Activated CD4-positive, alpha-beta memory T cell treated with anti-CD3 and anti-CD28 coated beads for 36 hours (primary cell): ENCODE data around the gene LZIC. TPM values are rescaled to one million over a fixed set of nuclear protein-coding genes. Genes with fewer than 3 reads are reported as not detected.
A peak's percentile ranks its signal among the peaks of the same experiment; 100 is the strongest.
"Not testable (repeated sequence)": the region's sequence is repeated elsewhere in the genome, so short reads cannot be mapped to it uniquely, and the experiment has no call there.

Source experiments
- CTCF ChIA-PET: fragments of 350-600 bp; sonication (Branson Sonifier 250); formaldehyde crosslinking; loops from one replicate; lab custom pipeline; 2021; ENCODE audit warnings: antibody characterized with exemption, inconsistent platforms; lab: Charles Lee
- POLR2A ChIA-PET: fragments of 350-600 bp; sonication (Branson Sonifier 250); formaldehyde crosslinking; loops from one replicate; lab custom pipeline; 2021; ENCODE audit warnings: antibody characterized with exemption; lab: Charles Lee
- DNase-seq: peaks from one replicate; pipeline ENCODE4 v3.0.0-alpha.2; 2020
- H3K27ac Mint-ChIP-seq: one replicate; pipeline ENCODE4 v1.8.0; 2021; ENCODE audit warnings: mixed read lengths
- H3K27me3 Mint-ChIP-seq: one replicate; pipeline ENCODE4 v1.8.0; 2021; ENCODE audit warnings: mixed read lengths
- H3K36me3 Mint-ChIP-seq: one replicate; pipeline ENCODE4 v1.8.0; 2021; ENCODE audit warnings: mixed read lengths
- H3K4me1 Mint-ChIP-seq: one replicate; pipeline ENCODE4 v1.8.0; 2021; ENCODE audit warnings: low read depth, mixed read lengths
- H3K4me3 Mint-ChIP-seq: one replicate; pipeline ENCODE4 v1.8.0; 2021; ENCODE audit warnings: mild to moderate bottlenecking, mixed read lengths
- H3K9me3 Mint-ChIP-seq: one replicate; pipeline ENCODE4 v1.8.0; 2021; ENCODE audit warnings: mixed read lengths
- intact Hi-C: fragments of 100-400 bp; cut with micrococcal nuclease; formaldehyde crosslinking; loops from one replicate; pipeline ENCODE4 v1.15.1; 2023
- total RNA-seq, 2 experiments: library from RNA; stranded (reverse); gene quantifications; one replicate each; pipeline ENCODE4 v1.2.3, GENCODE V29; 2021

The LZIC gene
- total RNA-seq, 2 experiments from 2014 or later = 22.0 to 22.8 TPM

GRCh38 chr1:9929431-9930385 is 13.5 kb downstream of the LZIC start:
- ChIA-PET CTCF (interaction anchor here (1.7 kb wide), 1 partner anchor 21 kb away, joined by 7 read pairs; no protein-coding TSS in a partner anchor), POLR2A (no interaction called here)
- H3K9me3 Mint-ChIP-seq = no peaks in the 10 kb centered on the region
- no peaks in the 10 kb centered on the region for H3K4me1 Mint-ChIP-seq
- no peak overlapping the region for H3K4me3 Mint-ChIP-seq
- no peak overlapping the region for H3K27ac Mint-ChIP-seq
- intact Hi-C loops = no loop called here
- no peak for DNase-seq
- H3K27me3 Mint-ChIP-seq = no peaks in the 10 kb centered on the region
- peaks cover 9% of the 10 kb centered on the region for H3K36me3 Mint-ChIP-seq

- no peaks in the 10 kb centered on the region for H3K27me3 Mint-ChIP-seq
- H3K36me3 Mint-ChIP-seq = peaks cover 6% of the 10 kb centered on the region
- POLR2A ChIA-PET = no interaction called here
- H3K4me3 Mint-ChIP-seq = no peak overlapping the region
- no peaks in the 10 kb centered on the region for H3K9me3 Mint-ChIP-seq
- CTCF ChIA-PET = no interaction called here
- intact Hi-C loops = no loop called here
- H3K27ac Mint-ChIP-seq = no peak overlapping the region
- DNase-seq = no peak
- H3K4me1 Mint-ChIP-seq = no peaks in the 10 kb centered on the region
Measured at GRCh38 chr1:9927259-9927658, 15.9 kb downstream of the LZIC start.

- H3K4me3 Mint-ChIP-seq = no peak overlapping the region
- POLR2A ChIA-PET = interaction anchor here (0.9 kb wide), 1 partner anchor 21 kb away, joined by 3 read pairs; the partner anchor contains the start of genes LZIC and NMNAT1
- DNase-seq = no peak
- CTCF ChIA-PET = no interaction called here
- no peaks in the 10 kb centered on the region for H3K27me3 Mint-ChIP-seq
- intact Hi-C loops = no loop called here
- no peaks in the 10 kb centered on the region for H3K36me3 Mint-ChIP-seq
- peaks cover 9% of the 10 kb centered on the region for H3K4me1 Mint-ChIP-seq
- H3K9me3 Mint-ChIP-seq = no peaks in the 10 kb centered on the region
- H3K27ac Mint-ChIP-seq = no peak overlapping the region
Measured at GRCh38 chr1:9922342-9922741, 20.8 kb downstream of the LZIC start.

GRCh38 chr1:9920606-9921005 is 22.6 kb downstream of the LZIC start:
- Mint-ChIP-seq H3K27ac (no peak overlapping the region), H3K27me3 (no peaks in the 10 kb centered on the region), H3K9me3 (no peaks in the 10 kb centered on the region), H3K4me3 (no peak overlapping the region), H3K4me1 (peaks cover 9% of the 10 kb centered on the region), H3K36me3 (no peaks in the 10 kb centered on the region)
- intact Hi-C loops = no loop called here
- POLR2A ChIA-PET = no interaction called here
- CTCF ChIA-PET = interaction anchor here (0.6 kb wide), 1 partner anchor 16 kb away, joined by 3 read pairs; no protein-coding TSS in a partner anchor
- DNase-seq = no peak

GRCh38 chr1:9917901-9918300 is 25.3 kb downstream of the LZIC start:
- ChIA-PET POLR2A (no interaction called here), CTCF (interaction anchor here (2.0 kb wide), 1 partner anchor 14 kb away, joined by 5 read pairs; no protein-coding TSS in a partner anchor)
- Mint-ChIP-seq H3K36me3 (no peaks in the 10 kb centered on the region), H3K4me3 (no peak overlapping the region), H3K27me3 (no peaks in the 10 kb centered on the region), H3K27ac (no peak overlapping the region), H3K4me1 (peaks cover 9% of the 10 kb centered on the region), H3K9me3 (no peaks in the 10 kb centered on the region)
- DNase-seq = no peak
- intact Hi-C loops = loop anchor here (10.0 kb wide), 1 partner anchor 793 kb away; the partner anchor contains the start of gene GPR157

GRCh38 chr1:9917495-9917894 is 25.7 kb downstream of the LZIC start:
- DNase-seq, H3K4me1 Mint-ChIP-seq, H3K4me3 Mint-ChIP-seq, H3K36me3 Mint-ChIP-seq, H3K27me3 Mint-ChIP-seq, POLR2A ChIA-PET, H3K9me3 Mint-ChIP-seq, H3K27ac Mint-ChIP-seq: not testable (repeated sequence)
- CTCF ChIA-PET = interaction anchor here (1.0 to 2.0 kb wide), 3 partner anchors 11 to 25 kb away, joined by 3 to 5 read pairs (median 3); no protein-coding TSS in a partner anchor
- intact Hi-C loops = loop anchor here (10.0 kb wide), 1 partner anchor 793 kb away; the partner anchor contains the start of gene GPR157

- ChIA-PET CTCF (interaction anchor here (0.7 to 2.0 kb wide), 5 partner anchors 7 to 33 kb away, joined by 3 to 5 read pairs (median 4); no protein-coding TSS in a partner anchor), POLR2A (interaction anchor here (0.6 kb wide), 1 partner anchor 27 kb away, joined by 3 read pairs; the partner anchor contains the start of genes LZIC and NMNAT1)
- intact Hi-C loops = loop anchor here (10.0 kb wide), 1 partner anchor 792 kb away; the partner anchor contains the start of gene GPR157
- Mint-ChIP-seq H3K36me3 (no peaks in the 10 kb centered on the region), H3K4me1 (peaks cover 13% of the 10 kb centered on the region), H3K4me3 (no peak overlapping the region), H3K9me3 (no peaks in the 10 kb centered on the region), H3K27ac (no peak overlapping the region), H3K27me3 (no peaks in the 10 kb centered on the region)
- DNase-seq = no peak
Measured at GRCh38 chr1:9916452-9916851, 26.7 kb downstream of the LZIC start.

GRCh38 chr1:9914610-9914937 is 28.6 kb downstream of the LZIC start:
- ChIA-PET POLR2A (interaction anchor here (1.4 kb wide), 1 partner anchor 11 kb away, joined by 3 read pairs; no protein-coding TSS in a partner anchor), CTCF (interaction anchor here (1.0 to 1.8 kb wide), 7 partner anchors 11 to 299 kb away, joined by 3 to 7 read pairs (median 5); partner anchors contain the start of gene UBE4B)
- H3K27ac Mint-ChIP-seq = no peak overlapping the region
- no peak overlapping the region for H3K4me3 Mint-ChIP-seq
- peaks cover 20% of the 10 kb centered on the region for H3K4me1 Mint-ChIP-seq
- DNase-seq = no peak
- intact Hi-C loops = loop anchor here (5.0 to 10.0 kb wide), 2 partner anchors 197 to 790 kb away; partner anchors contain the start of gene GPR157
- H3K9me3 Mint-ChIP-seq = no peaks in the 10 kb centered on the region
- no peaks in the 10 kb centered on the region for H3K27me3 Mint-ChIP-seq
- no peaks in the 10 kb centered on the region for H3K36me3 Mint-ChIP-seq

- Mint-ChIP-seq H3K4me1 (peaks cover 26% of the 10 kb centered on the region), H3K27me3 (no peaks in the 10 kb centered on the region), H3K4me3 (peak overlapping the region; percentile 8), H3K9me3 (no peaks in the 10 kb centered on the region), H3K27ac (peak overlapping the region; percentile 5), H3K36me3 (no peaks in the 10 kb centered on the region)
- ChIA-PET CTCF (interaction anchor here (0.7 kb wide), 1 partner anchor 338 kb away, joined by 3 read pairs; no protein-coding TSS in a partner anchor), POLR2A (no interaction called here)
- no peak for DNase-seq
- intact Hi-C loops = loop anchor here (5.0 to 10.0 kb wide), 2 partner anchors 195 to 788 kb away; partner anchors contain the start of gene GPR157
Measured at GRCh38 chr1:9912264-9912936, 30.8 kb downstream of the LZIC start.

- ChIA-PET CTCF (no interaction called here), POLR2A (interaction anchor here (0.9 to 1.0 kb wide), 2 partner anchors 18 to 110 kb away, joined by 3 to 4 read pairs; no protein-coding TSS in a partner anchor)
- H3K4me3 Mint-ChIP-seq = peak overlapping the region; percentile 94
- H3K27ac Mint-ChIP-seq = peak overlapping the region; percentile 94
- H3K36me3 Mint-ChIP-seq = no peaks in the 10 kb centered on the region
- intact Hi-C loops = loop anchor here (1.0 to 10.0 kb wide), 6 partner anchors 33 to 786 kb away; partner anchors contain the start of genes GPR157, LZIC, NMNAT1 and UBE4B
- peaks cover 28% of the 10 kb centered on the region for H3K4me1 Mint-ChIP-seq
- H3K9me3 Mint-ChIP-seq = no peaks in the 10 kb centered on the region
- DNase-seq = peak; percentile 100
- no peaks in the 10 kb centered on the region for H3K27me3 Mint-ChIP-seq
Measured at GRCh38 chr1:9910423-9911178, 32.6 kb downstream of the LZIC start.

GRCh38 chr1:9910076-9910422 is 33.1 kb downstream of the LZIC start, which contains the start of gene CTNNBIP1:
Gene CTNNBIP1, minus strand, starts transcription at chr1:9910269. Its CDS starts 38,205 bp downstream, at chr1:9872064.
- Mint-ChIP-seq H3K27me3 (no peaks in the 10 kb centered on the region), H3K4me1 (peaks cover 32% of the 10 kb centered on the region), H3K36me3 (no peaks in the 10 kb centered on the region), H3K9me3 (no peaks in the 10 kb centered on the region), H3K27ac (peak within 1 kb of the TSS; percentile 94), H3K4me3 (peak within 1 kb of the TSS; percentile 94)
- intact Hi-C loops = loop anchor here (1.0 to 10.0 kb wide), 6 partner anchors 33 to 785 kb away; partner anchors contain the start of genes GPR157, LZIC, NMNAT1 and UBE4B
- no peak for DNase-seq
- POLR2A ChIA-PET = no interaction called here
- CTCF ChIA-PET = no interaction called here
